GM03348 (cell line): Measurements from ENCODE around the gene IL23A.

ENCODE experiments used
- DNase-seq: peaks from one replicate; pipeline ENCODE4 v3.0.0; 2012; ENCODE audit warnings: low spot score

Gene IL23A

GRCh38 chr12:56361487-56362129 lies 22.9 kb downstream of the IL23A start:
- DNase-seq = no peak

- DNase-seq = no peak
These were observed 23.7 kb downstream of the IL23A start, which contains the start of gene APOF for GRCh38 chr12:56362130-56363059. Gene APOF, minus strand, starts transcription at chr12:56362857. Its CDS starts 112 bp downstream, at chr12:56362745.

- no peak for DNase-seq
These were observed 28.3 kb downstream of the IL23A start for GRCh38 chr12:56366948-56367347.

GRCh38 chr12:56373515-56373914 lies 34.8 kb downstream of the IL23A start:
- no peak for DNase-seq

GRCh38 chr12:56374726-56375597 lies 36.3 kb downstream of the IL23A start:
- DNase-seq = no peak

- no peak for DNase-seq
These were observed 37.1 kb downstream of the IL23A start for GRCh38 chr12:56375598-56376434.

GRCh38 chr12:56377310-56377988 lies 38.8 kb downstream of the IL23A start:
- DNase-seq = peak; percentile 22

GRCh38 chr12:56377989-56378316 lies 39.3 kb downstream of the IL23A start:
- DNase-seq = no peak

GRCh38 chr12:56382611-56383010 lies 43.9 kb downstream of the IL23A start:
- DNase-seq = no peak

GRCh38 chr12:56385873-56386272 lies 47.2 kb downstream of the IL23A start:
- DNase-seq = no peak

- DNase-seq = peak; percentile 45
These were observed 48.6 kb downstream of the IL23A start for GRCh38 chr12:56387152-56387736.

GRCh38 chr12:56389412-56389811 lies 50.7 kb downstream of the IL23A start:
- no peak for DNase-seq
